HCT116 (cell line): ENCODE measurements around the gene TLCD3A.

Experiments
- EZH2 ChIP-seq: fragments of 200-600 bp; sonication (generic); IDR thresholded peaks from 2 replicates; pipeline ENCODE4 v1.6.1; 2017; ENCODE audit warnings: antibody characterized with exemption, mixed run types
- EZH2phosphoT487 ChIP-seq: fragments of 200-600 bp; IDR thresholded peaks from 2 replicates; pipeline ENCODE4 v1.6.1; 2018; ENCODE audit warnings: antibody characterized with exemption, borderline replicate concordance
- YY1 ChIP-seq: IDR thresholded peaks from 2 replicates; pipeline ENCODE4 v1.6.1; 2011; ENCODE audit warnings: low read length, low read depth, moderate library complexity, mild to moderate bottlenecking; ENCODE audit not compliant: insufficient replicate concordance; ENCODE audit errors: extremely low read depth
- TF ChIP-seq, protein P1 (sequence below), 3 experiments: fragments of 200-600 bp in 1 of 3; sonication (generic) in 1 of 3; IDR thresholded peaks in 2 of 3; conservative IDR thresholded peaks in 1 of 3; 2 replicates each; pipeline ENCODE4 v1.5.1; 2012 to 2017; ENCODE audit warnings: low read depth in 2 of 3, low read length in 2 of 3, antibody characterized with exemption in 1 of 3, borderline replicate concordance in 1 of 3, control low read depth in 1 of 3, mild to moderate bottlenecking in 1 of 3, mixed read lengths in 1 of 3, mixed run types in 1 of 3, moderate library complexity in 1 of 3; ENCODE audit not compliant: insufficient read depth in 1 of 3

DNA sequence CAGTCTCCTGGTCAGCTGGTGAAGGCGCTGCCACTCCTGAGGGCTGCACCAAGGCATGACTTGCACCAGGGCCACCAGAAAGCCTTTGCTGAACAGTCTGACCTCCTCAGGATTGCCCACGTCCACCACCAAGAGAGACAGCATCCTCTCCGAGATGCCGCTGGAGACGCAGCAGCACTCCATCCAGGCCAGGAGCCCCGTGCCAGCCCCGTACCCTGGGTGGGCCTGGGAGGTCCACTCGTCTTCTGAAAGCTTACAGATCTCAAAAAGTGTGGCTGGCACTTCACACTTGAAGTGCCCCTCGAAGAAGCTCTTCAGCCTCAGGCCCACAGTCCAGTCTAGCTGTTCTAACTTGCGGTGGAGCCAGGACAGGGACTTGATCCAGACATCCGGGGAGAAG, 13.0 kb downstream of the TLCD3A start:
- TF ChIP-seq YY1 = no peak
- no peak for TF ChIP-seq EZH2phosphoT487
- TF ChIP-seq, protein P1, sequence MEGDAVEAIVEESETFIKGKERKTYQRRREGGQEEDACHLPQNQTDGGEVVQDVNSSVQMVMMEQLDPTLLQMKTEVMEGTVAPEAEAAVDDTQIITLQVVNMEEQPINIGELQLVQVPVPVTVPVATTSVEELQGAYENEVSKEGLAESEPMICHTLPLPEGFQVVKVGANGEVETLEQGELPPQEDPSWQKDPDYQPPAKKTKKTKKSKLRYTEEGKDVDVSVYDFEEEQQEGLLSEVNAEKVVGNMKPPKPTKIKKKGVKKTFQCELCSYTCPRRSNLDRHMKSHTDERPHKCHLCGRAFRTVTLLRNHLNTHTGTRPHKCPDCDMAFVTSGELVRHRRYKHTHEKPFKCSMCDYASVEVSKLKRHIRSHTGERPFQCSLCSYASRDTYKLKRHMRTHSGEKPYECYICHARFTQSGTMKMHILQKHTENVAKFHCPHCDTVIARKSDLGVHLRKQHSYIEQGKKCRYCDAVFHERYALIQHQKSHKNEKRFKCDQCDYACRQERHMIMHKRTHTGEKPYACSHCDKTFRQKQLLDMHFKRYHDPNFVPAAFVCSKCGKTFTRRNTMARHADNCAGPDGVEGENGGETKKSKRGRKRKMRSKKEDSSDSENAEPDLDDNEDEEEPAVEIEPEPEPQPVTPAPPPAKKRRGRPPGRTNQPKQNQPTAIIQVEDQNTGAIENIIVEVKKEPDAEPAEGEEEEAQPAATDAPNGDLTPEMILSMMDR (IDR thresholded peaks at IDR 0.05 in 2 of 3, conservative IDR thresholded peaks at IDR 0.05 in 1 of 3; ENCODE audit: borderline replicate concordance in 1 of 3, insufficient read depth in 1 of 3, low read depth in 2 of 3, low read length in 2 of 3) = no peak
- no peak for TF ChIP-seq EZH2
